Measurements from ENCODE around the gene LENG1. TPM values are rescaled to one million over a fixed set of nuclear protein-coding genes. Genes with fewer than 3 reads are reported as not detected.
"Not testable (repeated sequence)": the region's sequence is repeated elsewhere in the genome, so short reads cannot be mapped to it uniquely, and the experiment has no call there.

The LENG1 gene
- total and polyA plus RNA-seq, 4 experiments from 2014 or later = 9.9 to 22.7 (median 18.8) TPM

DNA sequence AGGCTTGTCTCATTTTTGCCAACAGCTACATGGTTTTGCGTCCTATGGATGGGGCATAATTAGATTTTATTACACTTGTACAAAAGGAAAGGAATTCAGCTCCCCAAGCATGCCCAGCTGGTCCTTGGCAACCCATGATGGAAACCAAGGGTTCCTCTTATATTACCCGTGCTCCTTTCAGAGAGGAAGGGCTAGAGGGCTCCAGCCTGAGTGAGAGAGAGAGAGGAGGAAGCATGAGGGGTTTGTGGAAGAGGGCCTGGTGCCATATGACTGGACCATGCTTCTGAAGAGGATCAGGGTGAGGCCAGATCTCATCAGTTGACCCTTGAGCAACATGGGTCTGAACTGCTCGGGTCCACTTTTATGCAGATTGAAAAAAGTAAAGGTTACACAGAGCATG is 37.6 kb upstream of the LENG1 start:
- intact Hi-C loops (cut with micrococcal nuclease) = no loop called here
- Histone ChIP-seq H3K36me3 (ENCODE audit: insufficient read depth, low read length) (peaks cover 16% of the 10 kb centered on the region), H3K27ac (ENCODE audit: low read depth, low read length) (no peak overlapping the region), H3K4me3 (ENCODE audit: low read length in 2 of 2) (no peak overlapping the region), H3K9me3 (ENCODE audit: control insufficient read depth in 1 of 2, low read length in 2 of 2) (no peaks in the 10 kb centered on the region), H3K4me1 (ENCODE audit: insufficient read depth, low read length) (peaks cover 17% of the 10 kb centered on the region), H3K27me3 (ENCODE audit: insufficient read depth, low read length) (no peaks in the 10 kb centered on the region)
- no peak for DNase-seq
- peak overlapping the region in 2 of 7 donors; percentile 47 to 58 for H3K27ac Mint-ChIP-seq
- H3K4me1 Mint-ChIP-seq = peaks cover 7 to 43% (median 21%) of the 10 kb centered on the region in 4 donors
- peaks cover 0 to 4% (median 0%) of the 10 kb centered on the region in 8 donors for H3K9me3 Mint-ChIP-seq
- H3K36me3 Mint-ChIP-seq = peaks cover 27 to 31% of the 10 kb centered on the region in 2 donors
- ChIA-PET POLR2A (ENCODE audit: partially characterized antibody) (interaction anchor here (0.6 kb wide), 1 partner anchor 251 kb away, joined by 3 read pairs; no protein-coding TSS in a partner anchor), CTCF (ENCODE audit: partially characterized antibody) (no interaction called here)
- peak overlapping the region in 2 of 8 donors; percentile 24 to 35 for H3K4me3 Mint-ChIP-seq
- H3K27me3 Mint-ChIP-seq = no peaks in the 10 kb centered on the region

DNA sequence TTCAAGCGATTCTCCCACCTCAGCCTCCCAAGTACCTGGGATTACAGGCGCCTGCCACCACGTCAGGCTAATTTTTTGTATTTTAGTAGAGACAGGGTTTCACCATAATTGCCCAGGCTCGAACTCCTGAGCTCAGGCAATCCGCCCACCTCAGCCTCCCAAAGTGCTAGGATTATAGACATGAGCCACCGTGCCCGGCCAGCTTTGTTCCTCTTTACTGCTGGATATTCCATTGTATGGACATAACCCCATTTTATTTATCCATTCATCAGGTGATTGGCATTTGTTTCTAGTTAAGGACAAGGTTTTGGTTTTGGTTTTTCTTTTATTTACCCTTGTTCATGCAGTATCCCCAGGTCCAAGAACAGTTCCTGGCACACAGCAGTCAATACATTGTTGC is 37.0 kb upstream of the LENG1 start:
- peaks cover 22 to 25% of the 10 kb centered on the region in 2 donors for H3K36me3 Mint-ChIP-seq

DNA sequence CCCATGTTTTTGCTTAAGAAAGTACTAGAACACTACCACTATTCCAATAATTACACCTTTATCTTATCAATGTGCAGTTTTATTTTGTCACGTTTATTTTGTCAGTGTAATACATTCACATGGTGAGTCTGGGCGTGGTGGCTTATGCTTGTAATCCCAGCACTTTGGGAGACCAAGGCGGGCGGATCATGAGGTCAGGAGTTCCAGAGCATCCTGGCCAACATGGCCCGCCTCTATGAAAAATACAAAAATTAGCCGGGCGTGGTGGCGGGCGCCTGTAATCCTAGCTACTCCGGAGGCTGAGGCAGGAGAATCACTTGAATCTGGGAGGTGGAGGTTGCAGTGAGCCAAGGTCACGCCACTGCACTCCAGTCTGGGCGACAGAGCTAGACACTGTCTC is 34.9 kb upstream of the LENG1 start:
- H3K27ac ChIP-seq (ENCODE audit: low read depth, low read length); H3K4me3 ChIP-seq (ENCODE audit: low read length in 2 of 2); H3K4me3 Mint-ChIP-seq; H3K27me3 Mint-ChIP-seq; CTCF ChIA-PET (ENCODE audit: partially characterized antibody); H3K9me3 Mint-ChIP-seq; H3K4me1 ChIP-seq (ENCODE audit: insufficient read depth, low read length); H3K9me3 ChIP-seq (ENCODE audit: control insufficient read depth in 1 of 2, low read length in 2 of 2); DNase-seq; H3K27me3 ChIP-seq (ENCODE audit: insufficient read depth, low read length): not testable (repeated sequence)
- peaks cover 18 to 24% of the 10 kb centered on the region in 2 donors for H3K36me3 Mint-ChIP-seq
- POLR2A ChIA-PET (ENCODE audit: partially characterized antibody) = interaction anchor here (1.5 kb wide), 1 partner anchor 11 kb away, joined by 3 read pairs; no protein-coding TSS in a partner anchor
- H3K36me3 ChIP-seq (ENCODE audit: insufficient read depth, low read length) = peaks cover 10% of the 10 kb centered on the region
- peak overlapping the region in 2 of 7 donors; percentile 24 to 55 for H3K27ac Mint-ChIP-seq
- peaks cover 9 to 35% (median 19%) of the 10 kb centered on the region in 4 donors for H3K4me1 Mint-ChIP-seq
- intact Hi-C loops (cut with micrococcal nuclease) = loop anchor here (5.0 kb wide), 1 partner anchor 1928 kb away; the partner anchor contains the start of gene ZNF787

More for the DNA sequence above, 37.0 kb upstream of the LENG1 start:
- Histone ChIP-seq H3K9me3 (ENCODE audit: control insufficient read depth in 1 of 2, low read length in 2 of 2) (no peaks in the 10 kb centered on the region), H3K27me3 (ENCODE audit: insufficient read depth, low read length) (no peaks in the 10 kb centered on the region), H3K4me1 (ENCODE audit: insufficient read depth, low read length) (peaks cover 17% of the 10 kb centered on the region), H3K4me3 (ENCODE audit: low read length in 2 of 2) (no peak overlapping the region), H3K27ac (ENCODE audit: low read depth, low read length) (no peak overlapping the region), H3K36me3 (ENCODE audit: insufficient read depth, low read length) (peaks cover 11% of the 10 kb centered on the region)
- Mint-ChIP-seq H3K4me3 (no peak overlapping the region), H3K9me3 (peaks cover 0 to 4% (median 0%) of the 10 kb centered on the region in 8 donors), H3K27ac (no peak overlapping the region), H3K27me3 (no peaks in the 10 kb centered on the region), H3K4me1 (peaks cover 8 to 43% (median 22%) of the 10 kb centered on the region in 4 donors)
- intact Hi-C loops (cut with micrococcal nuclease) = no loop called here
- POLR2A ChIA-PET (ENCODE audit: partially characterized antibody) = no interaction called here
- DNase-seq = no peak
- CTCF ChIA-PET (ENCODE audit: partially characterized antibody) = interaction anchor here (1.4 kb wide), 1 partner anchor 70 kb away, joined by 4 read pairs; no protein-coding TSS in a partner anchor

DNA sequence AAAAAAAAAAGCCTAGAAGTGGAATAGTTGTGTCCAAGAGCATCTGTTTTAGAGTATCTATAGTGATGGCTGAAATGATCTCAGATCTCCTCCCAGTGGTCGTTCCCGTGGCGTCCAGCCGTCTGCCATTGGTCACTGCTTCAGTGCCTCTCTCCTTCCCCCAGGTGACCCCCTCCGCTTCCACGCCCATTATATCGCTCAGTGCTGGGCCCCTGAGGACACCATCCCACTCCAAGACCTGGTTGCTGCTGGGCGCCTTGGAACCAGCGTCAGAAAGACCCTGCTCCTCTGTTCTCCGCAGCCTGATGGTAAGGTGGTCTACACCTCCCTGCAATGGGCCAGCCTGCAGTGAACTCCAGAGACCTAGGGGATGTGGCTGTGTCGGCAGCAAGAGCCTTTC is 33.5 kb upstream of the LENG1 start:
- intact Hi-C loops (cut with micrococcal nuclease) = loop anchor here (5.0 kb wide), 1 partner anchor 1929 kb away; the partner anchor contains the start of gene ZNF787
- peaks cover 10% of the 10 kb centered on the region for H3K36me3 ChIP-seq (ENCODE audit: insufficient read depth, low read length)
- DNase-seq = no peak
- Mint-ChIP-seq H3K27ac (peak overlapping the region in 4 of 7 donors; percentile 23 to 94 (median 58)), H3K9me3 (peaks cover 0 to 1% (median 0%) of the 10 kb centered on the region in 8 donors), H3K36me3 (peaks cover 18 to 30% of the 10 kb centered on the region in 2 donors), H3K27me3 (no peaks in the 10 kb centered on the region), H3K4me3 (peak overlapping the region in 6 of 8 donors; percentile 26 to 97 (median 72)), H3K4me1 (peaks cover 10 to 45% (median 22%) of the 10 kb centered on the region in 4 donors)
- no peaks in the 10 kb centered on the region for H3K27me3 ChIP-seq (ENCODE audit: insufficient read depth, low read length)
- peaks cover 19% of the 10 kb centered on the region for H3K4me1 ChIP-seq (ENCODE audit: insufficient read depth, low read length)
- H3K4me3 ChIP-seq (ENCODE audit: low read length in 2 of 2) = no peak overlapping the region
- ChIA-PET POLR2A (ENCODE audit: partially characterized antibody) (interaction anchor here (5.5 to 7.3 kb wide), 2 partner anchors 9 to 17 kb away, joined by 66 to 256 read pairs; partner anchors contain the start of gene RPS9), CTCF (ENCODE audit: partially characterized antibody) (interaction anchor here (1.9 kb wide), 1 partner anchor 73 kb away, joined by 7 read pairs; no protein-coding TSS in a partner anchor)
- H3K9me3 ChIP-seq (ENCODE audit: control insufficient read depth in 1 of 2, low read length in 2 of 2) = no peaks in the 10 kb centered on the region
- no peak overlapping the region for H3K27ac ChIP-seq (ENCODE audit: low read depth, low read length)

DNA sequence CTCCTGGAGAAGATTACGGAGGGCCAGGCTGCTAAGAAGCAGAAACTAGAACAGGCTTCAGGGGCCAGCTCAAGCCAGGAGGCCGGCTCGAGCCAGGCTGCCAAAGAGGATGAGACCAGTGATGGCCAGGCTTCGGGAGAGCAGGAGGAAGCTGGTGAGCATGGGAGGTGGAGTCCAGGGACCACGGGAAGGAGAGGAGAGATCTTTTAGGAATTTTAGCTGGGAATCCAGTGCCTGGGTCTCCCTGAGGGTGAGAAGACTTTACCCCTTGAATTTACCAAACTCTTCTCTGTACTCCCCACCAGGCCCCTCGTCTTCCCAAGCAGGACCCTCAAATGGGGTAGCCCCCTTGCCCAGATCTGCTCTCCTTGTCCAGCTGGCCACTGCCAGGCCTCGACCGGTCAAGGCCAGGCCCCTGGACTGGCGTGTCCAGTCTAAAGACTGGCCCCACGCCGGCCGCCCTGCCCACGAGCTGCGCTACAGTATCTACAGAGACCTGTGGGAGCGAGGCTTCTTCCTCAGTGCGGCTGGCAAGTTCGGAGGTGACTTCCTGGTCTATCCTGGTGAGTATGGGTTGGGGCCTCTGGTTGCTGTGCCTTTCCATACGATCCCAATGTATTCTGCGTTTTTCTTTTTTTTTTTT is 32.4 kb upstream of the LENG1 start:
- Histone ChIP-seq H3K9me3 (ENCODE audit: control insufficient read depth in 1 of 2, low read length in 2 of 2) (no peaks in the 10 kb centered on the region), H3K27ac (ENCODE audit: low read depth, low read length) (peak overlapping the region; percentile 99), H3K36me3 (ENCODE audit: insufficient read depth, low read length) (peaks cover 14% of the 10 kb centered on the region), H3K27me3 (ENCODE audit: insufficient read depth, low read length) (no peaks in the 10 kb centered on the region), H3K4me3 (ENCODE audit: low read length in 2 of 2) (peak overlapping the region; percentile 52 to 63), H3K4me1 (ENCODE audit: insufficient read depth, low read length) (peaks cover 30% of the 10 kb centered on the region)
- ChIA-PET CTCF (ENCODE audit: partially characterized antibody) (interaction anchor here (1.9 to 5.0 kb wide), 2 partner anchors 12 to 74 kb away, joined by 7 to 56 read pairs; partner anchors contain the start of gene RPS9), POLR2A (ENCODE audit: partially characterized antibody) (interaction anchor here (0.5 to 7.3 kb wide), 14 partner anchors 11 to 258 kb away, joined by 3 to 256 read pairs (median 10); partner anchors contain the start of genes CNOT3, LENG1, PRPF31 and RPS9)
- H3K27ac Mint-ChIP-seq = peak overlapping the region; percentile 84 to 94 (median 91)
- intact Hi-C loops (cut with micrococcal nuclease) = loop anchor here (5.0 kb wide), 1 partner anchor 1930 kb away; the partner anchor contains the start of gene ZNF787
- H3K4me1 Mint-ChIP-seq = peaks cover 17 to 54% (median 31%) of the 10 kb centered on the region in 4 donors
- peaks cover 0 to 1% (median 0%) of the 10 kb centered on the region in 8 donors for H3K9me3 Mint-ChIP-seq
- DNase-seq = no peak
- H3K27me3 Mint-ChIP-seq = no peaks in the 10 kb centered on the region
- H3K36me3 Mint-ChIP-seq = peaks cover 18 to 30% of the 10 kb centered on the region in 2 donors
- H3K4me3 Mint-ChIP-seq = peak overlapping the region; percentile 83 to 99 (median 90)

DNA sequence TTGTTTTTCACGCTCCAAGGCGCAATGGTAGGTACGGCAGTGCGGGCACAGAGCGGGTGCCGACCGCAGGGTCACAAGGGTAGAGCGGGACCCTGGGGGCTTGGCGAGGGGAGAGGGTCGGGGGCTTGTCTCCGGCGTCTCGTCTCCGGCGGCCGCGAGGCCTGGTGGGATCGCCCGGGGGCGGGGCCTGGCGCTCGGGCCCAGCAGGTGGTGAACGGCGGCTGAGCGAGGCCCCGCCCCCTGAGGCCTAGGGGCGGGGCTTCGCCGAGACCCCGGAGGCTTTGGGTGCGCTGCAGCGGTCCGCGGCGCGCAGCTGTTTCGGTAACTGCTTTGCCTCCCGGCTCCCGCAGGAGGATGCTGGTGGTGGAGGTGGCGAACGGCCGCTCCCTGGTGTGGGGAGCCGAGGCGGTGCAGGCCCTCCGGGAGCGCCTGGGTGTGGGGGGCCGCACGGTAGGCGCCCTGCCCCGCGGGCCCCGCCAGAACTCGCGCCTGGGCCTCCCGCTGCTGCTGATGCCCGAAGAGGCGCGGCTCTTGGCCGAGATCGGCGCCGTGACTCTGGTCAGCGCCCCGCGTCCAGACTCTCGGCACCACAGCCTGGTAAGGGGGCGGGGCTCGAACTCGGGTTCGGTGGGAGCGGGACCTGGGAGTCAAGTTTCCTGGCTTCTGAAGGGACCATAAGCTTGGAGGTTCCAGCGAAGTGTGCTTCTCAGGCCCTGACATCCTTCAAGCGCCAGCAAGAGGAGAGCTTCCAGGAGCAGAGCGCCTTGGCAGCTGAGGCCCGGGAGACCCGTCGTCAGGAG is 31.7 kb upstream of the LENG1 start, which contains the start of gene TSEN34:
TSS of gene TSEN34 (plus strand) at position 298 of the 800 bp plus-strand sequence. CDS start at position 355, 57 bp downstream.
- ChIA-PET POLR2A (ENCODE audit: partially characterized antibody) (interaction anchor here (0.7 to 7.3 kb wide), 18 partner anchors 11 to 1463 kb away, joined by 3 to 256 read pairs (median 4); partner anchors contain the start of genes CNOT3, LENG1, LENG8 and PRPF31), CTCF (ENCODE audit: partially characterized antibody) (interaction anchor here (1.9 to 5.0 kb wide), 3 partner anchors 12 to 75 kb away, joined by 7 to 56 read pairs (median 10); partner anchors contain the start of genes LENG1 and RPS9)
- Mint-ChIP-seq H3K27me3 (no peaks in the 10 kb centered on the region), H3K9me3 (peaks cover 0 to 1% (median 0%) of the 10 kb centered on the region in 8 donors), H3K36me3 (peaks cover 18 to 30% of the 10 kb centered on the region in 2 donors), H3K4me1 (peaks cover 17 to 54% (median 34%) of the 10 kb centered on the region in 4 donors), H3K27ac (peak within 1 kb of the TSS; percentile 94 to 100 (median 99)), H3K4me3 (peak within 1 kb of the TSS; percentile 90 to 99 (median 96))
- Histone ChIP-seq H3K4me3 (ENCODE audit: low read length in 2 of 2) (peak within 1 kb of the TSS; percentile 63 to 76), H3K27ac (ENCODE audit: low read depth, low read length) (peak within 1 kb of the TSS; percentile 99), H3K9me3 (ENCODE audit: control insufficient read depth in 1 of 2, low read length in 2 of 2) (no peaks in the 10 kb centered on the region), H3K36me3 (ENCODE audit: insufficient read depth, low read length) (peaks cover 17% of the 10 kb centered on the region), H3K4me1 (ENCODE audit: insufficient read depth, low read length) (peaks cover 30% of the 10 kb centered on the region), H3K27me3 (ENCODE audit: insufficient read depth, low read length) (no peaks in the 10 kb centered on the region)
- intact Hi-C loops (cut with micrococcal nuclease) = loop anchor here (5.0 kb wide), 1 partner anchor 1931 kb away; the partner anchor contains the start of gene ZNF787
- peak in 3 of 5 donors; percentile 57 to 97 (median 95) for DNase-seq
